ENCODE measurements around the gene APBB2.

APBB2 gene

DNA sequence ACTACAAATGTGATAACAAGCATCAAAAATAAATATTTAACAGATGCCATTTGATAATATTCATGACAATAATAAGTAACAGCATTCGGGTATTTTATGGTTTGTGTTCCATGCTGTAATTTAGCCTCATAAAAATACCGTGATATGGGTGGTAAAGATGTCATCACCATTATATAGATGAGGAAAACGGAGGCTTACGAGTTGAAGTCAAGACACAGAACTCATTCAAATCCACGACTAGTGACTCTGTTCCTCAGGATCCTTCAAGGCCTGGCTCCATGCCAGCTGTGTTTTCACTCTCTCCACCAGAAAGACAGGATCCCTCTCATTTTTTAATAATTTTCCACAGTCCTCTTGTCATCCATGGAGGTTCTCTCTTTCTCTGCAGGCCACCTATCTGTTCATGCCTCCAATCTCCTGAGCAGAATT, 94.5 kb downstream of the APBB2 start:
- H3K27ac ChIP-seq (ENCODE audit: insufficient read depth, low read length, poor library complexity, severe bottlenecking), result no peak overlapping the region
- no peaks in the 10 kb centered on the region for H3K9me3 ChIP-seq (ENCODE audit: control insufficient read depth, low read length)
- H3K4me3 ChIP-seq (ENCODE audit: insufficient read depth, low read depth, low read length, poor library complexity, severe bottlenecking), result no peak overlapping the region
- H3K4me1 ChIP-seq (ENCODE audit: control insufficient read depth, insufficient read depth, low read length, poor library complexity, severe bottlenecking), result no peaks in the 10 kb centered on the region
- no peaks in the 10 kb centered on the region for H3K27me3 ChIP-seq (replicated peaks; ENCODE audit: control insufficient read depth, insufficient read depth, low read length, poor library complexity, severe bottlenecking)
- H3K36me3 ChIP-seq (ENCODE audit: control insufficient read depth, insufficient read depth, low read length), result no peaks in the 10 kb centered on the region
- no peak for DNase-seq

DNA sequence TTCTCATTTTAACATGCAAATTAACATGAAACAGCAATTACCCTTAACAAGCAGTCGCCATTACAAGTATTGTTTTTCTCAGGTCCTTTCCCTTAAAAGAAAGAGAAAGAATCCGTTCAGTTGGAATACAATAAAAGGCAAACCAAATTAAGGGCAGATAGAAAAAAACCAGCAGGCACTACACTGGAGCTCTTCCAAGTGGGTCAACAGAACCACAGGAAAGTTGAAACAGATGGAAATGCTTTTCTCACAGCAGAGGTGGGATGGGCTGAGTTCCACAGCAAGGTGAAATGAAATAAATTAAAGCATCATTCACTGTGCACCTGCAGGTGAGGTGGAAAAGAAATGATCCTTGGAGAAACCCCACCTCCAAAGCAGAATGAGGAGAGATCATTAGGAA, 102.6 kb downstream of the APBB2 start:
- H3K4me3 ChIP-seq (ENCODE audit: insufficient read depth, low read depth, low read length, poor library complexity, severe bottlenecking), result no peak overlapping the region
- no peak for DNase-seq
- H3K27me3 ChIP-seq (replicated peaks; ENCODE audit: control insufficient read depth, insufficient read depth, low read length, poor library complexity, severe bottlenecking), result no peaks in the 10 kb centered on the region
- no peak overlapping the region for H3K27ac ChIP-seq (ENCODE audit: insufficient read depth, low read length, poor library complexity, severe bottlenecking)
- no peaks in the 10 kb centered on the region for H3K9me3 ChIP-seq (ENCODE audit: control insufficient read depth, low read length)
- no peaks in the 10 kb centered on the region for H3K4me1 ChIP-seq (ENCODE audit: control insufficient read depth, insufficient read depth, low read length, poor library complexity, severe bottlenecking)
- no peaks in the 10 kb centered on the region for H3K36me3 ChIP-seq (ENCODE audit: control insufficient read depth, insufficient read depth, low read length)

DNA sequence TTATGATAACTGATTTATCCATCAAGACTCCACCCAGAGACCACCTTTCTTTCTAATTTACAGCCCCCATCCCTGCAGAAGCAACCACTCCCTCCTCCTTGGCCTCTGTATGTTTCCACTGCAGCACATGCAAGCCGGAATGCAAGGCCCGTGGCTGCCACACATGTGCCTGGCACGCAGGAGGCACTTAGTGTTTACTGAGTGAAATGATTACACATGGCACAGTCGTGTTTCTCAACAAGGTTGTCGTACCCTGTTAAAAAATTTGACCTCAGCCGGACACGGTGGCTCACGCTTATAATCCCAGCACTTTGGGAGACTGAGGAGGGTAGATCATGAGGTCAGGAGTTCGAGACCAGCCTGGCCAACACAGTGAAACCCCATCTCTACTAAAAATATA, 104.3 kb downstream of the APBB2 start:
- H3K4me3 ChIP-seq (ENCODE audit: insufficient read depth, low read depth, low read length, poor library complexity, severe bottlenecking), result no peak overlapping the region
- DNase-seq, result no peak
- H3K27ac ChIP-seq (ENCODE audit: insufficient read depth, low read length, poor library complexity, severe bottlenecking), result no peak overlapping the region
- no peaks in the 10 kb centered on the region for H3K9me3 ChIP-seq (ENCODE audit: control insufficient read depth, low read length)
- no peaks in the 10 kb centered on the region for H3K4me1 ChIP-seq (ENCODE audit: control insufficient read depth, insufficient read depth, low read length, poor library complexity, severe bottlenecking)
- H3K36me3 ChIP-seq (ENCODE audit: control insufficient read depth, insufficient read depth, low read length), result no peaks in the 10 kb centered on the region
- H3K27me3 ChIP-seq (replicated peaks; ENCODE audit: control insufficient read depth, insufficient read depth, low read length, poor library complexity, severe bottlenecking), result no peaks in the 10 kb centered on the region

DNA sequence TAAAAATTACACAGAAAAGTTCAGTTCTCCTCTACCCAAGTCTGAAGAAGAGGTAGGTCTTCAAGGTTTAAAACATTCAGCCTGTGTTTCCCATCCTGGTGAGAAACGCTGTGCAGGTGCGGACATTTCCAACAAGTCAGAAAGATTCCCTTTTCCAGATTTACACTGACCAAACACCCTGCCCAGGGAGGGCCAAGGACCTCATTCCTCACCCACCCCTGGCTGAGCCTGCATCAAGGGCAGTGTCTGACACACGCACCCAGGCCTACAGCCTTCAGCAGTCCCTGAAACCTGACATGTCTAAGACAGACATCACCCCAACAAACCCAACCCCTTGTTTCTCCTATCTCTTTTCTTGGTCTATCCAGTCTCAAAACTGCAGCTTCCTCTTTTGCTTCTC, 105.9 kb downstream of the APBB2 start:
- no peaks in the 10 kb centered on the region for H3K4me1 ChIP-seq (ENCODE audit: control insufficient read depth, insufficient read depth, low read length, poor library complexity, severe bottlenecking)
- H3K4me3 ChIP-seq (ENCODE audit: insufficient read depth, low read depth, low read length, poor library complexity, severe bottlenecking), result no peak overlapping the region
- DNase-seq, result no peak
- no peaks in the 10 kb centered on the region for H3K27me3 ChIP-seq (replicated peaks; ENCODE audit: control insufficient read depth, insufficient read depth, low read length, poor library complexity, severe bottlenecking)
- no peaks in the 10 kb centered on the region for H3K36me3 ChIP-seq (ENCODE audit: control insufficient read depth, insufficient read depth, low read length)
- H3K27ac ChIP-seq (ENCODE audit: insufficient read depth, low read length, poor library complexity, severe bottlenecking), result no peak overlapping the region
- no peaks in the 10 kb centered on the region for H3K9me3 ChIP-seq (ENCODE audit: control insufficient read depth, low read length)

DNA sequence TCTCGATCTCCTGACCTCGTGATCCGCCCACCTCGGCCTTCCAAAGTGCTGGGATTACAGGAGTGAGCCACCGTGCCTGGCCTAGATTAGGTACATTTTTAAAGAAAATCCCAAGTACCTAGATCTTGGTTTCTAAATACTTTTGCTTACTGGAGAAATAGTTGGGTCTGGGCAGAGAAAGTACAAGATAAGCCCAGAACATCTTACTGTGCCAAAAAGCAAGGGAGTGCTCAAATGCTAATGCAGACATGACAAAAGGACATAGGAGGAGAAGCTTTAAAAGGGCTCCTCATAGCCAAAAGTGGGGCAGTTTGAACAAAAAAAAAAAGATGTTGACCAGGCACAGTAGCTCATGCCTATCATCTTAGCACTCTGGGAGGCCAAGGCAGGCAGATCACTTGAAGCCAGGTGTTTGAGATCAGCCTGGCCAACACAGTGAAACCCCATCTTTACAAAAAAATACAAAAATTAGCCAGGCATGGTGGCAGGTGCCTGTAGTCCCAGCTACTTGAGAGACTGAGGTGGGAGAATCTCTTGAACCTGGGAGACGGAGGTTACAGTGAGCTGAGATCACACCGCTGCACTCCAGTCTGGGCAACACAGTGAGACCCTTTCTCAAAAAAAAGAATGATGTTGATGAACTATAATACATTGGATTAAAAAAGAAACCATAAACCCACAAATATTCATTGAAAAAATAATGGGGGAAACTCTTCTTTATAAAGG, 107.5 kb downstream of the APBB2 start:
- Histone ChIP-seq H3K4me3 (ENCODE audit: insufficient read depth, low read depth, low read length, poor library complexity, severe bottlenecking) (no peak overlapping the region), H3K4me1 (ENCODE audit: control insufficient read depth, insufficient read depth, low read length, poor library complexity, severe bottlenecking) (no peaks in the 10 kb centered on the region), H3K9me3 (ENCODE audit: control insufficient read depth, low read length) (no peaks in the 10 kb centered on the region), H3K36me3 (ENCODE audit: control insufficient read depth, insufficient read depth, low read length) (no peaks in the 10 kb centered on the region), H3K27ac (ENCODE audit: insufficient read depth, low read length, poor library complexity, severe bottlenecking) (no peak overlapping the region), H3K27me3 (replicated peaks; ENCODE audit: control insufficient read depth, insufficient read depth, low read length, poor library complexity, severe bottlenecking) (no peaks in the 10 kb centered on the region)
- DNase-seq, result no peak

DNA sequence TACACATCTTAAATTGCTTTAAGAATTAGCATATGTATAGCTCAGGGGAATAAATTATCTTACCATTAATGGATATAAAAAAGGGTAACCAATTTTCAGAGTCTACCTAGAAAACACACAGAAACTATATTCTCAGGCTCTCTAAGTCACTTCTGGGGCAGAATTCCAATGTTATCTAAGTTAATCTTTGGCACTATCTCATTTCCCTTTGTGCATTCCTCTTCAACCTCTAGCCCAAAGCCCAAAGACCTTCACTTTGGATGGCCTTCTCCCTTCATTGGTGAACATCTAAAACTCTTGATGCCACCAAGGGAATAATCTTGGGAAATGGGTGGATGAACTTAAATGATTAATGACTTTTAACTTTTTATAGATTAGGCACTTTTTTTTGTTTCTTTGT, 108.3 kb downstream of the APBB2 start:
- H3K4me3 ChIP-seq (ENCODE audit: insufficient read depth, low read depth, low read length, poor library complexity, severe bottlenecking), result no peak overlapping the region
- H3K4me1 ChIP-seq (ENCODE audit: control insufficient read depth, insufficient read depth, low read length, poor library complexity, severe bottlenecking), result no peaks in the 10 kb centered on the region
- H3K27me3 ChIP-seq (replicated peaks; ENCODE audit: control insufficient read depth, insufficient read depth, low read length, poor library complexity, severe bottlenecking), result no peaks in the 10 kb centered on the region
- H3K9me3 ChIP-seq (ENCODE audit: control insufficient read depth, low read length), result no peaks in the 10 kb centered on the region
- H3K27ac ChIP-seq (ENCODE audit: insufficient read depth, low read length, poor library complexity, severe bottlenecking), result no peak overlapping the region
- no peaks in the 10 kb centered on the region for H3K36me3 ChIP-seq (ENCODE audit: control insufficient read depth, insufficient read depth, low read length)
- DNase-seq, result no peak

DNA sequence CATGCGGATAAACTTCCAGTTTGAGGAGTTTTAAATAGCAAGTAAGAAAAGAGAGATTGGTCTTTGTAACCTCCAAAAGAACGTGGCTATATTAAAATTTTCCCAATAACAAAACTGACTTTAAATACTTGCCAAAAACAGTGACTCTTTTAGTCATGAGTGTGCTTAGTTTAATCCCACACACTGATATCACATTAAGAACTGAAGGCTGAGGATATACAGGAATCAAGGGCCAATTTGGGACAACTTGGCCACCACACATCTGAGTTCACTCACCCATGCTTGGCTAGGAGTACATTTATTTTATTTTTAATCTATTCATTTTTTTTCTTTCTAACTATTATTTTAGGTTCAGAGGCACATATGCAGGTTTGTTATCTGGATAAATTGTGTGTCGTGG, 110.2 kb downstream of the APBB2 start:
- H3K27ac ChIP-seq (ENCODE audit: insufficient read depth, low read length, poor library complexity, severe bottlenecking), result no peak overlapping the region
- no peaks in the 10 kb centered on the region for H3K4me1 ChIP-seq (ENCODE audit: control insufficient read depth, insufficient read depth, low read length, poor library complexity, severe bottlenecking)
- H3K36me3 ChIP-seq (ENCODE audit: control insufficient read depth, insufficient read depth, low read length), result no peaks in the 10 kb centered on the region
- no peak for DNase-seq
- H3K4me3 ChIP-seq (ENCODE audit: insufficient read depth, low read depth, low read length, poor library complexity, severe bottlenecking), result no peak overlapping the region
- no peaks in the 10 kb centered on the region for H3K9me3 ChIP-seq (ENCODE audit: control insufficient read depth, low read length)
- no peaks in the 10 kb centered on the region for H3K27me3 ChIP-seq (replicated peaks; ENCODE audit: control insufficient read depth, insufficient read depth, low read length, poor library complexity, severe bottlenecking)

DNA sequence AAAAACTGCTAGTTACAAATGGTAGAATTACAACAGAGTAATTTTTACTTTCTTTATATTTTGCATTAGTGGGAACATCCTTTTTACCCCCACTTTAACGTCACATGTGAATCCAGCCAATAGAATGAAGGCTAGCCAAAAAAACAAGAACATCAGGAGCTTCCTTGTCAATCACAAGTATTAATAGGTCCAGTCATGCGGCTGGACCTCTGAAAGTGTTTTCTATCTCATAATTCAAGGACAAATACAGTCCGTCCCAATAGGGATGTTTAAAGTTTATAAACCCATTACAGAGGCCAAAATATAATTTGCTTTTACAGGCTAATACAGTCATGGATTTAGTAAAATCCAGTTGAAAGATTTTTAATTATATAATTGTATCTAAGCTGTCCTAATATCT, 110.7 kb downstream of the APBB2 start:
- Histone ChIP-seq H3K27me3 (replicated peaks; ENCODE audit: control insufficient read depth, insufficient read depth, low read length, poor library complexity, severe bottlenecking) (no peaks in the 10 kb centered on the region), H3K27ac (ENCODE audit: insufficient read depth, low read length, poor library complexity, severe bottlenecking) (no peak overlapping the region), H3K4me3 (ENCODE audit: insufficient read depth, low read depth, low read length, poor library complexity, severe bottlenecking) (no peak overlapping the region), H3K4me1 (ENCODE audit: control insufficient read depth, insufficient read depth, low read length, poor library complexity, severe bottlenecking) (no peaks in the 10 kb centered on the region), H3K9me3 (ENCODE audit: control insufficient read depth, low read length) (no peaks in the 10 kb centered on the region), H3K36me3 (ENCODE audit: control insufficient read depth, insufficient read depth, low read length) (no peaks in the 10 kb centered on the region)
- DNase-seq, result no peak

DNA sequence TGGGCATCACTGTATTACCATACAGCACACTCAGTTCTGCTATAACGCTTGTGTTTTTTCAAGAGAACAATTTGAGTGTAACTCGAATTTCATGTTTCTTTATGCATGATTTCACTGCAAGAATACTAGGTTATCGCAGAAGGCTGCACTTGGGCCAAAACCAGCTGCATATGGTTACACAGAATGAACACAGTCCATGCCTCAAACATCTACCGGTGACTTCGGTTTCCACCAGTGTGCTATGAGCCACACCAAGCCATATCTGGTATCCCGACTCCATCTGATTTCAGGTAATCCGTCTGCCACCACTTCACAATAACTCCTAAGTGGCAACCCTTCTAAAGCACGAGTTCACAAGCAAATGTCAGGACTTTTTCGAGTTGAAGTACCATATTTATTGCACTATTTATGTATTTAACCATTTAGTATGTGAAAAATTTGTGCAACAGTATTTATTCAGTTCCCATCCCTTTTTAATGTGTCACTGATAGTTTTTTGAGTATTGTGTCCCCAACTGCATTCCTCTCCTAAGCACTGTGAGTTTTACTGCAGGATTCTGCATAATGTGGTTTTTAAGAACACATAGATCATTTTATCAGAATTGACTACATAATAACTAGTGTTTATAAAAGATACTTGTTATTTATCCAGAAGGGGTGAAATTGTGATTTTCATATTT, 111.8 kb downstream of the APBB2 start:
- no peak for DNase-seq
- H3K27ac ChIP-seq (ENCODE audit: insufficient read depth, low read length, poor library complexity, severe bottlenecking), result no peak overlapping the region
- no peaks in the 10 kb centered on the region for H3K27me3 ChIP-seq (replicated peaks; ENCODE audit: control insufficient read depth, insufficient read depth, low read length, poor library complexity, severe bottlenecking)
- no peaks in the 10 kb centered on the region for H3K36me3 ChIP-seq (ENCODE audit: control insufficient read depth, insufficient read depth, low read length)
- no peaks in the 10 kb centered on the region for H3K4me1 ChIP-seq (ENCODE audit: control insufficient read depth, insufficient read depth, low read length, poor library complexity, severe bottlenecking)
- no peak overlapping the region for H3K4me3 ChIP-seq (ENCODE audit: insufficient read depth, low read depth, low read length, poor library complexity, severe bottlenecking)
- no peaks in the 10 kb centered on the region for H3K9me3 ChIP-seq (ENCODE audit: control insufficient read depth, low read length)

DNA sequence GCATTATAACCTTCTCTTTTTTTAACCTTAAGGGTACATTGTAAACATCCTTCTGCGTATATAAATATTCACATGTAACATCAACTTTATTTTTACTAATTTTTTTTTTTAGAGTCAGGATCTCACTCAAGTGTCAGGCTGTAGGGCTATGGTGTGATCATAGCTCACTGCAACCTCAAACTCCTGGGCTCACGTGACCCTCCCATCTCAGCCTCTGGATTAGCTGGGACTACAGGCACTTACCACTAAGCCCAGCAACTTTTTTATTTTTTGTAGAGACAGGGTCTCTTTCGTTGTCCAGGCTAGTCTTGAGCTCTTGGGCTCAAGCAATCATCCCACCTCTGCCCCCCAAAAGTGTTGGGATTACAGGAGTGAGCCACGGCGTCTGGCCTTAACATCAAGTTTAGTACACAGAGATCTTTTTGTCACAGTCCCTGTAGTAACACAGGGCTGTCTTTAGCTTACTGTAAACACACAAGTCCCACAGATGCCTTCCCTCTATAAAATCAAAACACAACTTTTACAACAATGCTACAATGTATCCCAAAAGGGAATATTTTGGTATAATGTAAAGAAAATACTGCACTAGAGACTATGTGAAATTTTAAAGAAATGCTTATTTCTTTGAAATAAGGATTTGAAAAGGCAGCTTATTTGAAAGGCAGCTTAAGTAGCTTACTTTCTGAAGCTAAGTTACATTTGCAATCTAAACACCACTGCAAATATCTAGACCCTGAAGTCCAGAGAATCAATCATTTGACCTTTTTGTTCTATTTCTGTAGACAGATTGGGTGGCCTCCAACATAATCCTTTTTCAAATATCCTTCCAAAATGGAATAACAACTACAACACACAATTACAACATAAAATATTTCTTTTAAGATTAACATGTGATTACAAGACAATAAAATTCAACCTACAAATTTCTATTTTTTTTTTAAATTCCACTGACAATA, 116.0 kb downstream of the APBB2 start:
- H3K27me3 ChIP-seq (replicated peaks; ENCODE audit: control insufficient read depth, insufficient read depth, low read length, poor library complexity, severe bottlenecking), result no peaks in the 10 kb centered on the region
- H3K4me1 ChIP-seq (ENCODE audit: control insufficient read depth, insufficient read depth, low read length, poor library complexity, severe bottlenecking), result no peaks in the 10 kb centered on the region
- no peak for DNase-seq
- H3K9me3 ChIP-seq (ENCODE audit: control insufficient read depth, low read length), result no peaks in the 10 kb centered on the region
- no peaks in the 10 kb centered on the region for H3K36me3 ChIP-seq (ENCODE audit: control insufficient read depth, insufficient read depth, low read length)
- H3K27ac ChIP-seq (ENCODE audit: insufficient read depth, low read length, poor library complexity, severe bottlenecking), result no peak overlapping the region
- H3K4me3 ChIP-seq (ENCODE audit: insufficient read depth, low read depth, low read length, poor library complexity, severe bottlenecking), result no peak overlapping the region
